PC-3 (cell line): Measurements from ENCODE around the gene ELN.

ENCODE experiments used
- CTCF ChIP-seq: fragments of 300-600 bp; sonication (generic); conservative IDR thresholded peaks from 2 replicates; pipeline ENCODE4 v1.5.1; 2017; ENCODE audit warnings: antibody characterized with exemption, low read depth, mild to moderate bottlenecking, low read length
- EZH2 ChIP-seq: fragments of 300-600 bp; sonication (generic); IDR thresholded peaks from one replicate; pipeline ENCODE4 v1.6.1; 2017; ENCODE audit warnings: antibody characterized with exemption, mild to moderate bottlenecking, low read length; ENCODE audit not compliant: unreplicated experiment
- EZH2phosphoT487 ChIP-seq: fragments of 300-600 bp; sonication (generic); IDR thresholded peaks from 2 replicates; pipeline ENCODE4 v1.6.1; 2018; ENCODE audit warnings: mild to moderate bottlenecking, antibody characterized with exemption, low read length, borderline replicate concordance

DNA sequence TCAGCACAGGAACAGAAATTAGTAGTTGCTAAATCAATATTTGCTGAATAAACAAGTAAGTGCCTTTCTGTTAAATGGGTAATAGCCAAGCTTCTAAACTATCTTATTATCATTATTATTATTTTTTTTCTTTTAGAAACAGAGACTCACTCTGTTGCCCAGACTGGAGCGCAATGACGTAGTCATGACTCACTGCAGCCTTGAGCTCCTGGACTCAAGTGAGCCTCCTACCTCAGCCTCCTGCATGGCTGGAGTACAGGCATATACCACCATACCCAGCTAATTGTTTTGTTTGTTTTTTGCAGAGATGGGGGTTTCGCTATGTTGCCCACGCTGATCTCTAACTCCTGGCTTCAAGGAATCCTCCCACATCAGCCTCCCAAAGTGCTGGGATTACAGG is 12.3 kb upstream of the ELN start:
- TF ChIP-seq CTCF (no peak), EZH2 (no peak), EZH2phosphoT487 (no peak)
